HepG2 (cell line): ENCODE data around the gene SLC6A9. TPM values are rescaled to one million over a fixed set of nuclear protein-coding genes. Genes with fewer than 3 reads are reported as not detected.

Experiments
- ATAC-seq: fragments of 200-7000 bp; cut with Tn5 transposase; 3 replicates; pipeline ENCODE4 v1.9.1; 2020; ENCODE audit warnings: mild to moderate bottlenecking, moderate library complexity
- BruUV-seq: library from RNA; stranded (reverse); fragments of 400-500 nt; replicated peaks from 2 replicates; lab custom pipeline; 2021; lab: Mats Ljungman, UMichigan
- CTCF ChIA-PET: fragments of 300-600 bp; formaldehyde crosslinking; extraction: SDS; loops from one replicate; lab custom pipeline; 2021; ENCODE audit warnings: low total read pairs, inconsistent platforms, low intra/inter-chr PET ratio; lab: Yijun Ruan, JAX
- POLR2A ChIA-PET: fragments of 350-600 bp; sonication (Branson Sonifier 250); formaldehyde crosslinking; loops from one replicate; lab custom pipeline; 2020; ENCODE audit warnings: antibody characterized with exemption, inconsistent platforms; lab: Yijun Ruan, JAX
- DNase-seq: peaks from one replicate; pipeline ENCODE4 v3.0.0-alpha.2; 2015; ENCODE audit warnings: low spot score
- FAIRE-seq: peaks from 3 replicates; lab custom pipeline; 2011; peaks lifted over from hg19 to GRCh38; lab: Jason Lieb, UNC
- H2AFZ ChIP-seq: one replicate; pipeline ENCODE4 v1.6.1; 2011; ENCODE audit warnings: low read length, inconsistent platforms
- H3K27ac ChIP-seq: fragments of 300-600 bp; 3 replicates; pipeline ENCODE4 v1.8.0; 2011; ENCODE audit warnings: mixed run types, mild to moderate bottlenecking, mixed read lengths, low read length, inconsistent platforms; ENCODE audit not compliant: insufficient read depth; ENCODE audit errors: extremely low read length
- H3K27me3 ChIP-seq, 2 experiments: fragments of 200-600 bp in 1 of 2; 2 replicates in 1 of 2; 3 replicates in 1 of 2; pipeline versions ENCODE4 v1.6.0 to v1.8.0; 2011; ENCODE audit warnings: low read length in 2 of 2, mild to moderate bottlenecking in 2 of 2, moderate library complexity in 2 of 2, inconsistent platforms in 1 of 2; ENCODE audit not compliant: insufficient read depth in 2 of 2, control insufficient read depth in 1 of 2
- H3K36me3 ChIP-seq, 2 experiments: fragments of 200-600 bp in 1 of 2; replicated peaks in 1 of 2; 2 replicates in 1 of 2; 3 replicates in 1 of 2; pipeline versions ENCODE4 v1.5.1 to v1.8.0; 2011; ENCODE audit warnings: low read length in 2 of 2, inconsistent platforms in 1 of 2; ENCODE audit not compliant: insufficient read depth in 2 of 2, control insufficient read depth in 1 of 2
- H3K4me1 ChIP-seq: 2 replicates; pipeline ENCODE4 v1.5.1; 2012; ENCODE audit warnings: low read length, inconsistent platforms; ENCODE audit not compliant: insufficient read depth
- H3K4me2 ChIP-seq: 2 replicates; pipeline ENCODE4 v1.6.0; 2011; ENCODE audit warnings: low read depth, low read length, inconsistent platforms
- H3K4me3 ChIP-seq, 3 experiments: fragments of 200-600 bp in 1 of 3; sonication (generic), shearing (Covaris generic) in 1 of 3; replicated peaks in 1 of 3; 2 replicates each; pipeline ENCODE4 v1.5.1; 2011 to 2016; ENCODE audit warnings: low read length in 3 of 3, inconsistent platforms in 2 of 3, low read depth in 2 of 3, mild to moderate bottlenecking in 2 of 3, control low read depth in 1 of 3, mixed read lengths in 1 of 3; ENCODE audit not compliant: insufficient read depth in 1 of 3
- H3K79me2 ChIP-seq: one replicate; pipeline ENCODE4 v1.6.1; 2011; ENCODE audit warnings: low read length, inconsistent platforms; ENCODE audit not compliant: insufficient read depth
- H3K9ac ChIP-seq: 2 replicates; pipeline ENCODE4 v1.6.0; 2011; ENCODE audit warnings: mild to moderate bottlenecking, low read depth, low read length, inconsistent platforms; ENCODE audit not compliant: insufficient read depth
- H3K9me3 ChIP-seq: 2 replicates; pipeline ENCODE4 v1.5.1; 2012; ENCODE audit warnings: mild to moderate bottlenecking, low read length
- H4K20me1 ChIP-seq: 2 replicates; pipeline ENCODE4 v1.6.0; 2011; ENCODE audit warnings: inconsistent platforms, mild to moderate bottlenecking, low read length, moderate library complexity; ENCODE audit not compliant: insufficient read depth
- DR1 ChIP-seq: sonication (generic); formaldehyde crosslinking; IDR thresholded peaks from 2 replicates; pipeline ENCODE4 v1.8.0; 2021; ENCODE audit warnings: mild to moderate bottlenecking, missing genetic modification reagents, inconsistent platforms
- HMGA1 ChIP-seq: sonication (generic); formaldehyde crosslinking; conservative IDR thresholded peaks from 2 replicates; pipeline ENCODE4 v1.4.0; 2020; ENCODE audit warnings: missing genetic modification reagents
- PAF1 ChIP-seq: IDR thresholded peaks from 2 replicates; pipeline ENCODE4 v1.6.1; 2016; ENCODE audit warnings: missing genetic modification reagents, missing compliant biosample characterization
- POLR2AphosphoS5 ChIP-seq: IDR thresholded peaks from 2 replicates; pipeline ENCODE4 v1.6.1; 2012; ENCODE audit warnings: low read depth, low read length
- POLR2G ChIP-seq: fragments of 200-400 bp; formaldehyde crosslinking; IDR thresholded peaks from 2 replicates; pipeline ENCODE4 v1.6.1; 2018; ENCODE audit warnings: mild to moderate bottlenecking, low read depth, low read length, moderate library complexity
- ZKSCAN1 ChIP-seq: fragments of 150-350 bp; IDR thresholded peaks from 2 replicates; pipeline ENCODE4 v1.6.1; 2014; ENCODE audit warnings: low read length
- ZNF546 ChIP-seq: sonication (generic); formaldehyde crosslinking; conservative IDR thresholded peaks from 2 replicates; pipeline ENCODE4 v1.8.1; 2023; ENCODE audit warnings: mild to moderate bottlenecking, missing genetic modification reagents
- ZNF766 ChIP-seq: sonication (generic); formaldehyde crosslinking; IDR thresholded peaks from 2 replicates; pipeline ENCODE4 v1.5.0; 2020; ENCODE audit warnings: missing genetic modification reagents, borderline replicate concordance
- ZSCAN25 ChIP-seq: sonication (generic); formaldehyde crosslinking; IDR thresholded peaks from 2 replicates; pipeline ENCODE4 v1.8.0; 2022; ENCODE audit warnings: mild to moderate bottlenecking, missing genetic modification reagents
- WGBS: methylation state at CpG from one replicate; pipeline ENCODE4 v1.1.6; 2017; ENCODE audit warnings: low lambda C conversion rate; 5-methylcytosine and 5-hydroxymethylcytosine counted together
- in situ Hi-C: cut with HindIII; loops from 2 replicates; pipeline ENCODE4 v1.10.0; 2017; ENCODE audit warnings: low pct_unique_long_range_greater_than_20kb; ENCODE audit not compliant: extremely low pct_ligation_motif_present
- intact Hi-C: fragments of 100-400 bp; cut with micrococcal nuclease; formaldehyde crosslinking; loops from one replicate; pipeline ENCODE4 v1.10.0; 2022; ENCODE audit not compliant: unreplicated experiment
- polyA plus RNA-seq, 8 experiments: library from polyadenylated mRNA; depleted of rRNA in 3 of 8; stranded (reverse) in 7 of 8; unstranded in 1 of 8; fragments of >200 nt; fragmentation: Illumina TruSeq in 4 of 8; extraction: Trizol in 4 of 8; gene quantifications; 2 replicates each; pipeline versions ENCODE4 v1.2.1 to v1.2.3, GENCODE V29; 2011 to 2016; ENCODE audit warnings: low read depth in 4 of 8, missing spikeins in 1 of 8, mixed read lengths in 1 of 8; ENCODE audit not compliant: insufficient read depth in 1 of 8
- total RNA-seq, 5 experiments: library from RNA; depleted of rRNA; stranded (reverse); fragments of >200 nt; fragmentation: Illumina TruSeq; extraction: Trizol; gene quantifications; 2 replicates each; pipeline ENCODE4 v1.2.3, GENCODE V29; 2016; ENCODE audit warnings: low read depth in 1 of 5
- TF ChIP-seq, protein P1 (sequence below): sonication (generic); formaldehyde crosslinking; IDR thresholded peaks from 2 replicates; pipeline ENCODE4 v1.4.0; 2020; ENCODE audit warnings: missing genetic modification reagents
- TF ChIP-seq, protein P2 (sequence below): sonication (generic); formaldehyde crosslinking; conservative IDR thresholded peaks from 2 replicates; pipeline ENCODE4 v1.4.0; 2020; ENCODE audit warnings: missing genetic modification reagents
- TF ChIP-seq, protein P3 (sequence below): sonication (generic); formaldehyde crosslinking; IDR thresholded peaks from 2 replicates; pipeline ENCODE4 v1.4.0; 2020; ENCODE audit warnings: missing genetic modification reagents, mild to moderate bottlenecking, borderline replicate concordance

The SLC6A9 gene
- total and polyA plus RNA-seq, 2 of the 13 experiments (the other 11 are each of a cell fraction or from before 2014, with no cell fraction given) = 8.5 to 9.9 TPM

DNA sequence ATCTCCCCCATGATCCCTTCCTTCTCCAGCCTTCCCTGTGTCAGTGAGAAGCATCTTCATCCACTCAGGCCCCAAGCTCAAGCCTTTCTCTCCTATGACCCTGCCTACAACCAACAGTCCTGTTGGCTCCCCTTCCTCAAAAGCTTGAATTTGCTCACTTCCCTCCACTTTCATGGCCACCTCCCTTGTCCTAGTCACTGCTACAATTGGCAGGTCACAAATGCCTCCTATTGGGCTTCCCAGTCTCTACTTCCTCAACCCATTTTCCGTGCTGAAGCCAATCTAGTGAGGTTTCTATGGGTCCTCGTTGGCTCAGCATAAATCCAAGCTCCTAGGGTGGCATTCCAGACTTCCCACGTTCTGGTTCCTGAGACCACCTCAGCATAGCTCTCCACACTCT, 40.2 kb upstream of the SLC6A9 start:
- 0% methylated on average over 3 of the region's 3 CpGs for WGBS
- in situ Hi-C loops = no loop called here
- Histone ChIP-seq H4K20me1 (no peaks in the 10 kb centered on the region), H3K9me3 (no peaks in the 10 kb centered on the region), H3K27me3 (peaks cover 0 to 15% of the 10 kb centered on the region in 2 experiments; a peak in 3 of 5 replicates), H3K4me1 (peaks cover 30% of the 10 kb centered on the region), H3K4me3 (no peak overlapping the region), H3K4me2 (no peak overlapping the region), H2AFZ (no peak overlapping the region), H3K9ac (no peak overlapping the region), H3K27ac (no peak overlapping the region), H3K79me2 (no peaks in the 10 kb centered on the region), H3K36me3 (no peaks in the 10 kb centered on the region)
- CTCF ChIA-PET = no interaction called here
- DNase-seq = no peak
- no peak for ATAC-seq
- no peak for FAIRE-seq
- BruUV-seq = no TSS peak
- POLR2A ChIA-PET = no interaction called here
- intact Hi-C loops = no loop called here
- TF ChIP-seq, protein P1, sequence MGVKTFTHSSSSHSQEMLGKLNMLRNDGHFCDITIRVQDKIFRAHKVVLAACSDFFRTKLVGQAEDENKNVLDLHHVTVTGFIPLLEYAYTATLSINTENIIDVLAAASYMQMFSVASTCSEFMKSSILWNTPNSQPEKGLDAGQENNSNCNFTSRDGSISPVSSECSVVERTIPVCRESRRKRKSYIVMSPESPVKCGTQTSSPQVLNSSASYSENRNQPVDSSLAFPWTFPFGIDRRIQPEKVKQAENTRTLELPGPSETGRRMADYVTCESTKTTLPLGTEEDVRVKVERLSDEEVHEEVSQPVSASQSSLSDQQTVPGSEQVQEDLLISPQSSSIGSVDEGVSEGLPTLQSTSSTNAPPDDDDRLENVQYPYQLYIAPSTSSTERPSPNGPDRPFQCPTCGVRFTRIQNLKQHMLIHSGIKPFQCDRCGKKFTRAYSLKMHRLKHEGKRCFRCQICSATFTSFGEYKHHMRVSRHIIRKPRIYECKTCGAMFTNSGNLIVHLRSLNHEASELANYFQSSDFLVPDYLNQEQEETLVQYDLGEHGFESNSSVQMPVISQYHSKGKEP = no peak
- TF ChIP-seq ZNF766 (no peak), PAF1 (no peak), ZKSCAN1 (no peak), POLR2AphosphoS5 (no peak), ZSCAN25 (CRISPR knock-in tag) (no peak), POLR2G (no peak), HMGA1 (CRISPR knock-in tag) (no peak), DR1 (CRISPR knock-in tag) (no peak), ZNF546 (CRISPR knock-in tag) (no peak)
- TF ChIP-seq, protein P2, sequence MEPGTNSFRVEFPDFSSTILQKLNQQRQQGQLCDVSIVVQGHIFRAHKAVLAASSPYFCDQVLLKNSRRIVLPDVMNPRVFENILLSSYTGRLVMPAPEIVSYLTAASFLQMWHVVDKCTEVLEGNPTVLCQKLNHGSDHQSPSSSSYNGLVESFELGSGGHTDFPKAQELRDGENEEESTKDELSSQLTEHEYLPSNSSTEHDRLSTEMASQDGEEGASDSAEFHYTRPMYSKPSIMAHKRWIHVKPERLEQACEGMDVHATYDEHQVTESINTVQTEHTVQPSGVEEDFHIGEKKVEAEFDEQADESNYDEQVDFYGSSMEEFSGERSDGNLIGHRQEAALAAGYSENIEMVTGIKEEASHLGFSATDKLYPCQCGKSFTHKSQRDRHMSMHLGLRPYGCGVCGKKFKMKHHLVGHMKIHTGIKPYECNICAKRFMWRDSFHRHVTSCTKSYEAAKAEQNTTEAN (CRISPR knock-in tag) = no peak
- TF ChIP-seq, protein P3, sequence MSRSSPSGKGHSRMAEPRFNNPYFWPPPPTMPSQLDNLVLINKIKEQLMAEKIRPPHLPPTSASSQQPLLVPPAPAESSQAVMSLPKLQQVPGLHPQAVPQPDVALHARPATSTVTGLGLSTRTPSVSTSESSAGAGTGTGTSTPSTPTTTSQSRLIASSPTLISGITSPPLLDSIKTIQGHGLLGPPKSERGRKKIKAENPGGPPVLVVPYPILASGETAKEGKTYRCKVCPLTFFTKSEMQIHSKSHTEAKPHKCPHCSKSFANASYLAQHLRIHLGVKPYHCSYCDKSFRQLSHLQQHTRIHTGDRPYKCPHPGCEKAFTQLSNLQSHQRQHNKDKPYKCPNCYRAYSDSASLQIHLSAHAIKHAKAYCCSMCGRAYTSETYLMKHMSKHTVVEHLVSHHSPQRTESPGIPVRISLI (CRISPR knock-in tag) = no peak
